SK-N-SH (cell line): ENCODE results near the gene NF2. TPM values are rescaled to one million over a fixed set of nuclear protein-coding genes. Genes with fewer than 3 reads are reported as not detected.

ENCODE experiments used
- CTCF ChIA-PET: fragments of 300-600, 350-600 bp; formaldehyde crosslinking; extraction: SDS; loops from one replicate; lab custom pipeline; 2021; lab: Yijun Ruan, JAX
- POLR2A ChIA-PET: fragments of 350-600 bp; sonication (Branson Sonifier 250); formaldehyde crosslinking; extraction: SDS; loops from one replicate; lab custom pipeline; 2020; ENCODE audit warnings: antibody characterized with exemption, inconsistent platforms; lab: Yijun Ruan, JAX
- DNase-seq: peaks from one replicate; pipeline ENCODE4 v3.0.0; 2012
- H2AFZ ChIP-seq: fragments of 200-600 bp; sonication (generic); 2 replicates; pipeline ENCODE4 v1.8.1; 2016; ENCODE audit warnings: antibody characterized with exemption, mild to moderate bottlenecking, low read depth
- H3F3A ChIP-seq: fragments of 200-600 bp; sonication (generic); replicated peaks from 2 replicates; pipeline ENCODE3; 2016; ENCODE audit warnings: antibody characterized with exemption, mild to moderate bottlenecking; ENCODE audit not compliant: insufficient read depth
- H3K27ac ChIP-seq, 2 experiments: fragments of 200-500 bp in 1 of 2; fragments of 200-600 bp in 1 of 2; sonication (Bioruptor generic) in 1 of 2; sonication (generic), shearing (Covaris generic) in 1 of 2; 2 replicates each; pipeline versions ENCODE4 v1.5.1 to v1.6.1; 2014 to 2016; ENCODE audit warnings: low read depth in 2 of 2, inconsistent platforms in 1 of 2, low read length in 1 of 2, mild to moderate bottlenecking in 1 of 2, mixed read lengths in 1 of 2
- H3K27me3 ChIP-seq: fragments of 200-600 bp; sonication (generic), shearing (Covaris generic); 2 replicates; pipeline ENCODE4 v1.6.1; 2016; ENCODE audit warnings: mixed run types; ENCODE audit not compliant: insufficient read depth
- H3K36me3 ChIP-seq, 2 experiments: fragments of 200-500 bp in 1 of 2; fragments of 200-600 bp in 1 of 2; sonication (Bioruptor generic) in 1 of 2; sonication (generic) in 1 of 2; replicated peaks in 1 of 2; 2 replicates each; pipeline versions ENCODE3 to v1.5.1; 2014 to 2016; ENCODE audit warnings: low read length in 1 of 2, mild to moderate bottlenecking in 1 of 2; ENCODE audit not compliant: insufficient read depth in 2 of 2, control insufficient read depth in 1 of 2
- H3K4me1 ChIP-seq, 2 experiments: fragments of 200-500 bp in 1 of 2; fragments of 200-600 bp in 1 of 2; sonication (Bioruptor generic) in 1 of 2; sonication (generic), shearing (Covaris generic) in 1 of 2; 2 replicates each; pipeline versions ENCODE4 v1.5.1 to v1.6.1; 2014 to 2016; ENCODE audit warnings: low read depth in 1 of 2, low read length in 1 of 2, mixed run types in 1 of 2; ENCODE audit not compliant: insufficient read depth in 2 of 2, control insufficient read depth in 1 of 2
- H3K4me2 ChIP-seq: fragments of 200-600 bp; sonication (generic), shearing (Covaris generic); 2 replicates; pipeline ENCODE4 v1.6.1; 2017; ENCODE audit warnings: mixed run types
- H3K4me3 ChIP-seq, 2 experiments: fragments of 200-500 bp in 1 of 2; fragments of 200-600 bp in 1 of 2; sonication (Bioruptor generic) in 1 of 2; sonication (generic), shearing (Covaris generic) in 1 of 2; 2 replicates each; pipeline versions ENCODE4 v1.5.1 to v1.8.1; 2014 to 2016; ENCODE audit warnings: low read depth in 2 of 2, inconsistent platforms in 1 of 2, low read length in 1 of 2, mild to moderate bottlenecking in 1 of 2, mixed read lengths in 1 of 2, moderate library complexity in 1 of 2
- H3K79me2 ChIP-seq: fragments of 200-600 bp; sonication (generic); 2 replicates; pipeline ENCODE4 v1.8.1; 2017; ENCODE audit warnings: mild to moderate bottlenecking; ENCODE audit not compliant: insufficient read depth
- H3K9ac ChIP-seq: fragments of 200-600 bp; sonication (generic); 2 replicates; pipeline ENCODE4 v1.6.1; 2017; ENCODE audit warnings: mixed run types
- H3K9me2 ChIP-seq: fragments of 200-600 bp; sonication (generic); 2 replicates; pipeline ENCODE4 v1.6.1; 2017; ENCODE audit warnings: mixed run types
- H3K9me3 ChIP-seq: fragments of 200-600 bp; sonication (generic); 2 replicates; pipeline ENCODE4 v1.6.1; 2017; ENCODE audit warnings: mixed run types, mild to moderate bottlenecking, moderate library complexity
- H4K20me1 ChIP-seq: fragments of 200-600 bp; sonication (generic); 2 replicates; pipeline ENCODE4 v1.6.1; 2017; ENCODE audit warnings: mild to moderate bottlenecking, mixed run types; ENCODE audit not compliant: insufficient read depth
- EP300 ChIP-seq, 2 experiments: IDR thresholded peaks; 2 replicates each; pipeline versions ENCODE4 v1.4.0 to v1.6.1; 2012; ENCODE audit warnings: borderline replicate concordance in 1 of 2, low read depth in 1 of 2, low read length in 1 of 2
- FOXJ3 ChIP-seq: sonication (generic); formaldehyde crosslinking; IDR thresholded peaks from 2 replicates; pipeline ENCODE4 v1.5.1; 2020; ENCODE audit warnings: mild to moderate bottlenecking, missing genetic modification reagents
- GABPA ChIP-seq: IDR thresholded peaks from 2 replicates; pipeline ENCODE4 v1.4.0; 2012; ENCODE audit warnings: low read depth, mild to moderate bottlenecking
- RAD21 ChIP-seq: IDR thresholded peaks from 2 replicates; pipeline ENCODE4 v1.6.1; 2012; ENCODE audit warnings: mild to moderate bottlenecking, low read length
- RCOR1 ChIP-seq: fragments of 150-350 bp; IDR thresholded peaks from 2 replicates; pipeline ENCODE4 v1.6.1; 2017; ENCODE audit warnings: antibody characterized with exemption, low read length
- RFX5 ChIP-seq: IDR thresholded peaks from 2 replicates; pipeline ENCODE4 v1.6.1; 2012; ENCODE audit warnings: mild to moderate bottlenecking, improper control_type of control experiment, low read length
- SIN3A ChIP-seq: IDR thresholded peaks from 2 replicates; pipeline ENCODE4 v1.6.1; 2012; ENCODE audit warnings: low read depth, mild to moderate bottlenecking, low read length, moderate library complexity, borderline replicate concordance
- TCF12 ChIP-seq: IDR thresholded peaks from 2 replicates; pipeline ENCODE4 v1.4.0; 2012
- WGBS: methylation state at CpG from one replicate; pipeline ENCODE4 v1.1.6; 2017; ENCODE audit warnings: low lambda C conversion rate; 5-methylcytosine and 5-hydroxymethylcytosine counted together
- polyA plus RNA-seq, 3 experiments: library from polyadenylated mRNA; depleted of rRNA; stranded (reverse); fragments of >200 nt; gene quantifications; 2 replicates each; pipeline ENCODE4 v1.2.3, GENCODE V29; 2012
- TF ChIP-seq, protein P1 (sequence below): IDR thresholded peaks from 2 replicates; pipeline ENCODE4 v1.4.0; 2012; ENCODE audit warnings: low read depth, borderline replicate concordance

Gene NF2
- polyA plus RNA-seq, 1 of the 3 experiments (the other 2 are of a cell fraction): 44.1 TPM

DNA sequence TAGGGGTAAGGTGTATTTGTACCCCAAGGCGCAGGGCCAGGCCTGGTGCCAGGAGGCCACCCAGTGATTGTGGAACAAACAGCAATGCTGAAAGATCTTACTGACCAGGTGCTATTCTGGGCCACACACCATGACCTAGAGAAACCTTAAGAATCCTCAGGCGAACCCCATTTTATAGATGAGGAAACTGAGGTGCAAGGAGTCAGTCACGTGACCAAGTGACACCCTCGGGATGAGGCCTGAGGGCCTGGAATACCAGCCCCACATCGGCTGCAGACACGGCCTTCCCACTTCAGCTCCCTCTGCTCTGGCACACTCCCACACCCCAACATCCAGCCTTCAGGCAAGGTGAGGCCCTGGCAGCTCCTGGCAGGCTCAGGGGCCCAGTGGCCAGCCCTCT is 129.4 kb downstream of the NF2 start:
- Histone ChIP-seq H3K4me3 (no peak overlapping the region), H3K9ac (no peak overlapping the region), H3K4me1 (peaks cover 0 to 30% of the 10 kb centered on the region in 2 experiments; a peak in 1 of 4 replicates), H3K4me2 (no peak overlapping the region), H3F3A (no peaks in the 10 kb centered on the region), H4K20me1 (no peaks in the 10 kb centered on the region), H3K27me3 (no peaks in the 10 kb centered on the region), H3K9me3 (no peaks in the 10 kb centered on the region), H2AFZ (no peak overlapping the region), H3K27ac (peak overlapping the region in 1 of 2 experiments; percentile 78; a peak in 2 of 4 replicates), H3K79me2 (no peaks in the 10 kb centered on the region), H3K9me2 (no peaks in the 10 kb centered on the region), H3K36me3 (peaks cover 0 to 2% of the 10 kb centered on the region in 2 experiments)
- no peak for DNase-seq
- ChIA-PET CTCF (interaction anchor here (0.6 to 3.9 kb wide), 9 partner anchors 8 to 356 kb away, joined by 3 to 20 read pairs (median 4); no protein-coding TSS in a partner anchor), POLR2A (interaction anchor here (1.0 to 1.6 kb wide), 3 partner anchors 10 to 43 kb away, joined by 3 to 9 read pairs (median 4); no protein-coding TSS in a partner anchor)
- TF ChIP-seq GABPA: no peak
- TF ChIP-seq RFX5: no peak
- TF ChIP-seq FOXJ3 (CRISPR knock-in tag): no peak
- TF ChIP-seq SIN3A: no peak
- WGBS: 90% methylated on average over 4 of the region's 6 CpGs

DNA sequence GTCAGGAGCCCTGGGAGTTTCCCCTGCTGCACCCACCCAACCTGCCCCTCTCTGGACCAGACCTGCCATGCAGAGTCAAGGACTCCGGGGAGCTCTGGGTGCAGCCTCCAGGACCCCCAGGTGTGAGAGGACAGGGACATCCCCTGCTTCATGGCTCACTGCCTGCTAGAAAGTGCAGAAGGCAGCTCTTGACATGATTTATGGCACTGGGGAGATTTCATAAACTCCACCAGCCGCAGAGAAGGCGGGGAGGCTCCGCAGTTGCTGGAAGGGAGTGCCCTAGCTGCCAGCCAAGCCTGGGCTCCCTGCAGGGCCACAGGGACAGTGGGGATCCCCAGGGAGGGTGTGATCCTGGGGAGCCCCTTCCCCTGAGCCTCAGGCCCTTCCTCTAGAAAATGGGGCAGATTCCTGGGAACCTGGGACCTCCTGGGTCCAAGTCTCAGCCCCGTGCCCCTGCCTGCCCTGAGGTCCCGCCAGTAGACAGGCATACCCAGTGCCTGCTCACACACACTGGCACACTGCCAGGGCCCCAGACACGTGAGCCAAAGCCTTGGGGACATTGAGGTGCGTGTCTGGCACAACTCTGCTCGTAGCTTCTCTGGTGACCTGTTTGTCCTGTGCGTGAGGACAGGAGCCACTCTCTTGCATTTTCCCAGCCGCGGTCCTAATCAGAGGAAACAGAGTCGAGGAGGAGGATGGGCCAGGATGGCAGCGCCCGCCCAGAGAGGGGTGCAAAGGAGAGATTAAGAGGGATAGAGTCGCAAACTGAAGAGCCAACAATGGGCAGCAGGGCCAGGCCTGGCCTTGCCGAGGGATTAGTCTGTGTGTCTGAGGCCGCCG is 130.1 kb downstream of the NF2 start:
- TF ChIP-seq EP300 (IDR thresholded peaks at IDR 0.05; ENCODE audit: borderline replicate concordance in 1 of 2, low read depth in 1 of 2, low read length in 1 of 2) (0 out of 4 replicates have a peak, but pooled peaks of 1 of the 2 experiments have one; percentile 8), RAD21 (0 out of 2 replicates have a peak, but pooled peaks have one; percentile 9), TCF12 (no peak), RCOR1 (peak; percentile 40; the same call in 1 of the 2 replicates), FOXJ3 (CRISPR knock-in tag) (peak; percentile 72)
- TF ChIP-seq, protein P1, sequence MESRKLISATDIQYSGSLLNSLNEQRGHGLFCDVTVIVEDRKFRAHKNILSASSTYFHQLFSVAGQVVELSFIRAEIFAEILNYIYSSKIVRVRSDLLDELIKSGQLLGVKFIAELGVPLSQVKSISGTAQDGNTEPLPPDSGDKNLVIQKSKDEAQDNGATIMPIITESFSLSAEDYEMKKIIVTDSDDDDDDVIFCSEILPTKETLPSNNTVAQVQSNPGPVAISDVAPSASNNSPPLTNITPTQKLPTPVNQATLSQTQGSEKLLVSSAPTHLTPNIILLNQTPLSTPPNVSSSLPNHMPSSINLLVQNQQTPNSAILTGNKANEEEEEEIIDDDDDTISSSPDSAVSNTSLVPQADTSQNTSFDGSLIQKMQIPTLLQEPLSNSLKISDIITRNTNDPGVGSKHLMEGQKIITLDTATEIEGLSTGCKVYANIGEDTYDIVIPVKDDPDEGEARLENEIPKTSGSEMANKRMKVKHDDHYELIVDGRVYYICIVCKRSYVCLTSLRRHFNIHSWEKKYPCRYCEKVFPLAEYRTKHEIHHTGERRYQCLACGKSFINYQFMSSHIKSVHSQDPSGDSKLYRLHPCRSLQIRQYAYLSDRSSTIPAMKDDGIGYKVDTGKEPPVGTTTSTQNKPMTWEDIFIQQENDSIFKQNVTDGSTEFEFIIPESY: no peak
- Histone ChIP-seq H3K27ac (peak overlapping the region in 1 of 2 experiments; percentile 78; a peak in 2 of 4 replicates), H3K36me3 (peaks cover 0 to 2% of the 10 kb centered on the region in 2 experiments), H3K4me2 (no peak overlapping the region), H3F3A (no peaks in the 10 kb centered on the region), H4K20me1 (no peaks in the 10 kb centered on the region), H3K79me2 (no peaks in the 10 kb centered on the region), H3K9ac (no peak overlapping the region), H2AFZ (no peak overlapping the region), H3K4me3 (no peak overlapping the region), H3K9me3 (no peaks in the 10 kb centered on the region), H3K27me3 (no peaks in the 10 kb centered on the region), H3K4me1 (peaks cover 0 to 30% of the 10 kb centered on the region in 2 experiments; a peak in 1 of 4 replicates), H3K9me2 (no peaks in the 10 kb centered on the region)
- POLR2A ChIA-PET: interaction anchor here (0.5 to 1.6 kb wide), 4 partner anchors 11 to 62 kb away, joined by 3 to 9 read pairs (median 4); no protein-coding TSS in a partner anchor
- CTCF ChIA-PET: interaction anchor here (0.6 to 3.9 kb wide), 9 partner anchors 8 to 355 kb away, joined by 3 to 20 read pairs (median 4); no protein-coding TSS in a partner anchor
- WGBS: 56% methylated on average over 11 of the region's 19 CpGs
- peak; percentile 83 for DNase-seq
